PC-3 (cell line): ENCODE data around the gene ZCCHC14. TPM values are rescaled to one million over a fixed set of nuclear protein-coding genes. Genes with fewer than 3 reads are reported as not detected.

Experiments used
- ATAC-seq: fragments of 200-7000 bp; cut with Tn5 transposase; 2 replicates; pipeline ENCODE4 v1.9.1; 2020; ENCODE audit warnings: mild to moderate bottlenecking, moderate library complexity
- BruUV-seq: library from RNA; stranded (reverse); fragments of 400-500 nt; replicated peaks from 2 replicates; lab custom pipeline; 2021; lab: Mats Ljungman, UMichigan
- CTCF ChIA-PET: fragments of 300-600 bp; sonication (Branson Sonifier 250); formaldehyde crosslinking; loops from one replicate; lab custom pipeline; 2022; ENCODE audit warnings: antibody characterized with exemption; lab: Charles Lee
- POLR2A ChIA-PET: fragments of 300-600 bp; sonication (Branson Sonifier 250); formaldehyde crosslinking; loops from one replicate; lab custom pipeline; 2022; ENCODE audit warnings: antibody characterized with exemption; ENCODE audit not compliant: unreplicated experiment; lab: Charles Lee
- DNase-seq: peaks from one replicate; pipeline ENCODE4 v3.0.0-alpha.2; 2015
- H2AFZ ChIP-seq: fragments of 300-600 bp; sonication (generic); 2 replicates; pipeline ENCODE4 v1.6.0; 2016; ENCODE audit warnings: antibody characterized with exemption, low read length
- H3F3A ChIP-seq: fragments of 300-600 bp; sonication (generic); one replicate; pipeline ENCODE4 v1.6.0; 2017; ENCODE audit warnings: antibody characterized with exemption, low read length, control low read depth, mild to moderate bottlenecking; ENCODE audit not compliant: unreplicated experiment
- H3K27ac ChIP-seq: fragments of 300-600 bp; sonication (generic); 2 replicates; pipeline ENCODE4 v1.5.1; 2016; ENCODE audit warnings: mild to moderate bottlenecking, low read length
- H3K27me3 ChIP-seq: fragments of 300-600 bp; sonication (generic); 2 replicates; pipeline ENCODE4 v1.6.1; 2016; ENCODE audit warnings: low read length, mixed read lengths
- H3K36me3 ChIP-seq: fragments of 300-600 bp; sonication (generic); 2 replicates; pipeline ENCODE4 v1.6.1; 2016; ENCODE audit warnings: low read depth, mixed run types, low read length, mixed read lengths
- H3K4me1 ChIP-seq: fragments of 300-600 bp; sonication (generic); 2 replicates; pipeline ENCODE4 v1.5.1; 2016; ENCODE audit warnings: low read length; ENCODE audit not compliant: insufficient read depth
- H3K4me2 ChIP-seq: fragments of 300-600 bp; sonication (generic); 2 replicates; pipeline ENCODE4 v1.6.0; 2016; ENCODE audit warnings: low read length
- H3K4me3 ChIP-seq: fragments of 300-600 bp; sonication (generic); 2 replicates; pipeline ENCODE4 v1.5.1; 2016; ENCODE audit warnings: mild to moderate bottlenecking, low read length, mixed read lengths
- H3K79me2 ChIP-seq: fragments of 300-600 bp; sonication (generic); 2 replicates; pipeline ENCODE4 v1.6.1; 2017; ENCODE audit warnings: low read length, mixed read lengths
- H3K9ac ChIP-seq: fragments of 300-600 bp; sonication (generic); 2 replicates; pipeline ENCODE4 v1.6.0; 2016; ENCODE audit warnings: mild to moderate bottlenecking, low read length
- H3K9me2 ChIP-seq: fragments of 300-600 bp; sonication (generic); replicated peaks from 2 replicates; pipeline ENCODE4 v1.6.1; 2016; ENCODE audit warnings: mixed run types, low read length, mixed read lengths
- H3K9me3 ChIP-seq: fragments of 300-600 bp; sonication (generic); 2 replicates; pipeline ENCODE4 v1.6.1; 2016; ENCODE audit warnings: low read length, mixed read lengths
- H4K20me1 ChIP-seq: fragments of 300-600 bp; sonication (generic); 2 replicates; pipeline ENCODE4 v1.6.1; 2016; ENCODE audit warnings: low read length, mixed read lengths
- CTCF ChIP-seq: fragments of 300-600 bp; sonication (generic); conservative IDR thresholded peaks from 2 replicates; pipeline ENCODE4 v1.5.1; 2017; ENCODE audit warnings: antibody characterized with exemption, low read depth, mild to moderate bottlenecking, low read length
- EZH2 ChIP-seq: fragments of 300-600 bp; sonication (generic); IDR thresholded peaks from one replicate; pipeline ENCODE4 v1.6.1; 2017; ENCODE audit warnings: antibody characterized with exemption, mild to moderate bottlenecking, low read length; ENCODE audit not compliant: unreplicated experiment
- EZH2phosphoT487 ChIP-seq: fragments of 300-600 bp; sonication (generic); IDR thresholded peaks from 2 replicates; pipeline ENCODE4 v1.6.1; 2018; ENCODE audit warnings: mild to moderate bottlenecking, antibody characterized with exemption, low read length, borderline replicate concordance
- intact Hi-C: fragments of 100-400 bp; cut with micrococcal nuclease; formaldehyde crosslinking; loops from 2 replicates; pipeline ENCODE4 v1.9.0; 2023
- total RNA-seq: library from RNA; depleted of rRNA; stranded (reverse); fragments of >200 nt; gene quantifications from 2 replicates; pipeline ENCODE4 v1.2.3, GENCODE V29; 2014

ZCCHC14 gene
- total RNA-seq, 1 experiment from 2014 or later, result 5.3 TPM

DNA sequence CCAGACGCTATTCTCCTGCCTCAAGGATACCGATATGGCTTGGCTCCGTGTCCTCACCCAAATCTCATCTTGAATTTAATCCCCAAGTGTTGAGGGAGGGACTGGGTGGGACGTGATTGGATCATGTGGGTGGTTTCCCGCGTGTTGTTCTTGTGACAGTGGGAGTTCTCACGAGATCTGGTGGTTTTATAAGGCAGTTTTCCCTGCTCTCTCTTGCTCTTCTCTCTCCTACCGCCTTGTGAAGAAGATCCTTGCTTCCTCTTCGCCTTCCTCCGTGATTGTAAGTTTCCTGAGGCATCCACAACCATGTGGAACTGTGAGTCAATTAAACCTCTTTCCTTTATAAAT is 43.9 kb upstream of the ZCCHC14 start:
- Histone ChIP-seq H3F3A (no peaks in the 10 kb centered on the region), H3K27me3 (peaks cover 9% of the 10 kb centered on the region; the same call in 1 of the 2 replicates), H3K9me2 (no peaks in the 10 kb centered on the region), H3K79me2 (no peaks in the 10 kb centered on the region), H3K9ac (no peak overlapping the region), H3K36me3 (no peaks in the 10 kb centered on the region), H3K4me2 (no peak overlapping the region), H3K4me3 (no peak overlapping the region), H3K4me1 (peaks cover 4% of the 10 kb centered on the region; the same call in 1 of the 2 replicates), H3K9me3 (0 out of 2 replicates have a peak, but pooled peaks cover 8% of the 10 kb centered on the region), H2AFZ (no peak overlapping the region), H3K27ac (no peak overlapping the region), H4K20me1 (no peaks in the 10 kb centered on the region)
- no peak for ATAC-seq
- ChIA-PET POLR2A (no interaction called here), CTCF (no interaction called here)
- DNase-seq, result no peak
- TF ChIP-seq EZH2, result no peak
- no peak for TF ChIP-seq EZH2phosphoT487
- no peak for TF ChIP-seq CTCF
- intact Hi-C loops, result no loop called here
- no TSS peak for BruUV-seq

GRCh38 chr16:87535855-87536794 is 43.3 kb upstream of the ZCCHC14 start:
- Histone ChIP-seq H3K79me2 (no peaks in the 10 kb centered on the region), H3K4me3 (no peak overlapping the region), H3K36me3 (no peaks in the 10 kb centered on the region), H3K9me2 (no peaks in the 10 kb centered on the region), H3K9me3 (0 out of 2 replicates have a peak, but pooled peaks cover 8% of the 10 kb centered on the region), H3K4me1 (peaks cover under 1% of the 10 kb centered on the region; the same call in 1 of the 2 replicates), H4K20me1 (no peaks in the 10 kb centered on the region), H3F3A (no peaks in the 10 kb centered on the region), H3K27ac (no peak overlapping the region), H3K9ac (no peak overlapping the region), H2AFZ (no peak overlapping the region), H3K27me3 (peaks cover 9% of the 10 kb centered on the region; the same call in 1 of the 2 replicates), H3K4me2 (0 out of 2 replicates have a peak overlapping the region, but pooled peaks have one; percentile 6)
- TF ChIP-seq CTCF, result no peak
- TF ChIP-seq EZH2, result no peak
- intact Hi-C loops, result no loop called here
- BruUV-seq, result no TSS peak
- CTCF ChIA-PET, result no interaction called here
- ATAC-seq (no peak), DNase-seq (no peak)
- POLR2A ChIA-PET, result no interaction called here

- Histone ChIP-seq H2AFZ (no peak overlapping the region), H3K9ac (no peak overlapping the region), H3K36me3 (no peaks in the 10 kb centered on the region), H3K4me3 (no peak overlapping the region), H4K20me1 (no peaks in the 10 kb centered on the region), H3F3A (no peaks in the 10 kb centered on the region), H3K4me2 (no peak overlapping the region), H3K9me3 (0 out of 2 replicates have a peak, but pooled peaks cover 8% of the 10 kb centered on the region), H3K79me2 (no peaks in the 10 kb centered on the region), H3K9me2 (no peaks in the 10 kb centered on the region), H3K27me3 (peaks cover 9% of the 10 kb centered on the region; the same call in 1 of the 2 replicates), H3K27ac (no peak overlapping the region), H3K4me1 (no peaks in the 10 kb centered on the region)
- no peak for ATAC-seq
- TF ChIP-seq EZH2phosphoT487 (no peak), CTCF (no peak), EZH2 (no peak)
- no TSS peak for BruUV-seq
- POLR2A ChIA-PET, result no interaction called here
- CTCF ChIA-PET, result no interaction called here
- DNase-seq, result no peak
- intact Hi-C loops, result no loop called here
These were observed 42.6 kb upstream of the ZCCHC14 start for GRCh38 chr16:87535457-87535854.
